WTC11 (cell line): ENCODE results near the gene ACOD1.

ENCODE experiments used
- ATF6 ChIP-seq: sonication (generic); formaldehyde crosslinking; IDR thresholded peaks from 2 replicates; pipeline ENCODE4 v1.8.1; 2023; ENCODE audit warnings: mild to moderate bottlenecking, missing genetic modification reagents
- CTCF ChIP-seq: fragments of 200-600 bp; IDR thresholded peaks from 2 replicates; pipeline ENCODE4 v1.8.0; 2022; ENCODE audit warnings: antibody characterized with exemption
- MAX ChIP-seq: sonication (generic); formaldehyde crosslinking; IDR thresholded peaks from 2 replicates; pipeline ENCODE4 v1.8.0; 2022; ENCODE audit warnings: mild to moderate bottlenecking, missing genetic modification reagents
- NR2C2 ChIP-seq: sonication (generic); formaldehyde crosslinking; IDR thresholded peaks from 2 replicates; pipeline ENCODE4 v1.8.0; 2022; ENCODE audit warnings: mild to moderate bottlenecking, missing genetic modification reagents
- TEAD1 ChIP-seq: sonication (generic); formaldehyde crosslinking; IDR thresholded peaks from 2 replicates; pipeline ENCODE4 v1.8.0; 2022; ENCODE audit warnings: mild to moderate bottlenecking, missing genetic modification reagents

- TF ChIP-seq NR2C2 (CRISPR knock-in tag) (no peak), CTCF (no peak), MAX (CRISPR knock-in tag) (no peak), ATF6 (CRISPR knock-in tag) (no peak), TEAD1 (CRISPR knock-in tag) (no peak)
These were observed 22.9 kb downstream of the ACOD1 start for GRCh38 chr13:76971215-76971614.
